GM18520 (cell line): ENCODE results near the gene NXPH4.
A peak's percentile ranks its signal among the peaks of the same experiment; 100 is the strongest.

ENCODE experiments used
- ATAC-seq: cut with Tn5 transposase; IDR thresholded peaks from one replicate; pipeline ENCODE4 v1.9.1; 2021; ENCODE audit not compliant: unreplicated experiment

The NXPH4 gene

GRCh38 chr12:57241402-57242310, 25.1 kb downstream of the NXPH4 start:
- no peak for ATAC-seq

- no peak for ATAC-seq
Observed at GRCh38 chr12:57242329-57242690, 25.7 kb downstream of the NXPH4 start.

- peak; percentile 36 for ATAC-seq
Observed at GRCh38 chr12:57242691-57243454, 26.3 kb downstream of the NXPH4 start.

GRCh38 chr12:57243521-57244311, 27.1 kb downstream of the NXPH4 start:
- ATAC-seq: no peak

GRCh38 chr12:57244312-57244696, 27.7 kb downstream of the NXPH4 start:
- no peak for ATAC-seq

GRCh38 chr12:57247041-57247440, 30.4 kb downstream of the NXPH4 start:
- ATAC-seq: no peak

GRCh38 chr12:57248934-57249742, 32.5 kb downstream of the NXPH4 start:
- no peak for ATAC-seq

- no peak for ATAC-seq
Observed at GRCh38 chr12:57250541-57250940, 33.9 kb downstream of the NXPH4 start.

GRCh38 chr12:57250956-57251355, 34.4 kb downstream of the NXPH4 start, which contains the start of gene STAC3:
TSS of gene STAC3 (minus strand) at chr12:57251187. CDS start at chr12:57249636, 1,551 bp downstream.
- ATAC-seq: no peak

- ATAC-seq: no peak
Observed at GRCh38 chr12:57254506-57255280, 38.1 kb downstream of the NXPH4 start.

- no peak for ATAC-seq
Observed at GRCh38 chr12:57255916-57256315, 39.3 kb downstream of the NXPH4 start.

GRCh38 chr12:57258977-57259970, 42.7 kb downstream of the NXPH4 start:
- ATAC-seq: no peak

GRCh38 chr12:57260366-57260765, 43.8 kb downstream of the NXPH4 start:
- no peak for ATAC-seq

GRCh38 chr12:57261428-57261865, 44.9 kb downstream of the NXPH4 start:
- no peak for ATAC-seq

GRCh38 chr12:57262126-57262822, 45.7 kb downstream of the NXPH4 start:
- ATAC-seq: no peak

GRCh38 chr12:57263096-57263495, 46.5 kb downstream of the NXPH4 start:
- ATAC-seq: no peak

GRCh38 chr12:57266681-57267080, 50.1 kb downstream of the NXPH4 start:
- no peak for ATAC-seq

- no peak for ATAC-seq
Observed at GRCh38 chr12:57268264-57268663, 51.7 kb downstream of the NXPH4 start.
